NB4 (cell line): Measurements from ENCODE around the gene HPRT1.

Source experiments
- DNase-seq: peaks from one replicate; pipeline ENCODE4 v3.0.0; 2010; ENCODE audit warnings: low read depth
- H3K4me3 ChIP-seq: one replicate; pipeline ENCODE4 v1.5.1; 2011; ENCODE audit warnings: mild to moderate bottlenecking, low read depth, low read length, moderate library complexity
- CTCF ChIP-seq: IDR thresholded peaks from one replicate; pipeline ENCODE4 v1.5.1; 2012; ENCODE audit warnings: low read depth, low read length
- MAX ChIP-seq: IDR thresholded peaks from 2 replicates; pipeline ENCODE4 v1.6.1; 2011; ENCODE audit warnings: low read depth, low read length
- MYC ChIP-seq: IDR thresholded peaks from 2 replicates; pipeline ENCODE4 v1.6.1; 2011; ENCODE audit warnings: low read depth, low read length
- POLR2A ChIP-seq: IDR thresholded peaks from 2 replicates; pipeline ENCODE4 v1.6.1; 2011; ENCODE audit warnings: mild to moderate bottlenecking; ENCODE audit not compliant: insufficient read length; ENCODE audit errors: extremely low read depth

Gene HPRT1

GRCh38 chrX:134526399-134526798 lies 66.4 kb downstream of the HPRT1 start:
- DNase-seq: no peak
- H3K4me3 ChIP-seq: no peak overlapping the region
- TF ChIP-seq CTCF: no peak
- TF ChIP-seq POLR2A: no peak
- no peak for TF ChIP-seq MAX
- TF ChIP-seq MYC: no peak

DNA sequence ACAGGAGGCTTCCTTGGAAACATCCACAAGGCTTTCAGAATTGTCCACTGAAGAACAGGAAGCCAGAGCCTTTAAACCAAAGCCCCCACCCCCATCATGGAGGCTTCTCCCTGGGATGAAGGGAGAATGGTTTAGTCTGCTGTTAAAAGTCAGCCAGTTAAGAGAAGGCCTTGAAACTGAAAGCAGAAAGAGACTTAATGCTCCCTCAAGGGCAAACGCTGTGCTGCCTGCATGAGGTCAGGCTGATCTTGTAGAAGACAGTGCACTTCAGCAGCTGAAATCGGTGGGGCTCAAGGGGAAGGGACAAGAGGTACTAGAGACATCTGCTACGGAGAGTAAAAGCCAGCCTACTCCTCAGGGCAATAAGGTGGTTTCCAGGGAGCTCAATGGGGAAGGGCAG lies 69.0 kb downstream of the HPRT1 start:
- H3K4me3 ChIP-seq: no peak overlapping the region
- TF ChIP-seq MAX (no peak), MYC (no peak), POLR2A (no peak), CTCF (no peak)
- DNase-seq: no peak

- TF ChIP-seq MYC (no peak), MAX (no peak), POLR2A (no peak)
- DNase-seq: no peak
- H3K4me3 ChIP-seq: no peak overlapping the region
These were observed 69.5 kb downstream of the HPRT1 start for GRCh38 chrX:134529481-134529880.

- DNase-seq: no peak
- H3K4me3 ChIP-seq: no peak overlapping the region
- TF ChIP-seq POLR2A (no peak), MAX (no peak), MYC (no peak), CTCF (no peak)
These were observed 70.9 kb downstream of the HPRT1 start for GRCh38 chrX:134530845-134531244.

DNA sequence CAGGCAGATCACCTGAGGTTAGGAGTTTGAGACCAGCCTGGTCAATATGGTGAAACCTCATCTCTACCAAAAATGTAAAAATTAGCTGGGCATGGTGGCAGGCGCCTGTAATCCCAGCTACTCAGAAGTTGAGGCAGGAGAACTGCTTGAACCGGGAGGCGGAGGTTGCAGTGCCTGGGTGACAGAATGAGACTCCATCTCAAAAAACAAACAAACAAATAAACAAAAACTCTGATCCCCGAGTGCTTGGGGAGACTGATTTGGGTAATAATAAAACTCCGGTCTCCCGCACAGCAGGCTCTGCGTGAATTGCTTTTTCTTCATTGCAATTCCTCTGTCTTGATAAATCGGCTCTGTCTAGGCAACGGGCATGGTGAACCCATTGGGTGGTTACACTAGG lies 73.4 kb downstream of the HPRT1 start:
- TF ChIP-seq MAX (no peak), MYC (no peak), POLR2A (no peak), CTCF (no peak)
- no peak for DNase-seq
- no peak overlapping the region for H3K4me3 ChIP-seq

- DNase-seq: no peak
- TF ChIP-seq MAX (no peak), MYC (no peak), CTCF (no peak), POLR2A (no peak)
- H3K4me3 ChIP-seq: no peak overlapping the region
These were observed 74.0 kb downstream of the HPRT1 start for GRCh38 chrX:134533952-134534351.
